Activated naive CD4-positive, alpha-beta T cell (primary cell): ENCODE data around the gene POLR2L.

Experiments used
- DNase-seq, 4 experiments: peaks; one replicate each; lab custom pipeline; 2025; lab: John Stamatoyannopoulos, UW

The POLR2L gene

DNA sequence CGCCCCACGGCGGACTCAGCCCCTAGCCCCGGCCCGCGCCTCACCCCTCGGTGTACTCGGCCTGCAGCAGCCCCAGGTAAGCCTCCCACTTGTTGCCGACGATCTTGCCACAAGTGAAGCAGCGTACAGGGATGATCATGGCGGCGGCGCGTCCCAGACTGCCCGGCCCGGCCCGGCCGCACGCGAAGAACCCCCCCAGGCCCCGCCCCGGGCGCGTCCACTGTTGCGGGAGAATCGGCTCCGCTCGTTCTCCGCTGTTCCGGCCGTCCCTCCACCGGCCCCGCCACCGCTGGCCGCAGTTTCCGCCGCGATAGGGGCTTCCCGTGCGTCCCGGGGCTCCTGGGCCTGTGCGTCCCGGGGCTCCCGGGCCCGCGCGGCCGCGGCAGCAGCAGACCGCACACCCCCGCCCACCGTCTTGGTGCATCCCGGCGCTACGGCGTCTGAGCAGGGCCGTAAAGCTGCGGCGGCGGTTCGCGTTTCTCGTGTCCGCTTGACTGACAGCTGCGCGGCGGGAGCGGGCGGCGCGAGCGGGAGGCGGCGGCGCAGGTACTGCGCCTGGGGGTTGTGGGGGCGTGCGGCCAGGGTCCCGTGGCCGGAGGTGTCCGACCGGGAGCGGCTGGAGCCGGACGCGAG, at the start of gene POLR2L, which contains the start of gene TSPAN4:
TSS of gene POLR2L (minus strand) at position 160 of the 633 bp plus-strand sequence. CDS start at position 139, 21 bp downstream.
TSS of gene TSPAN4 (plus strand) at position 483 of the 633 bp plus-strand sequence. CDS start 7,453 bp downstream, outside the sequence.
- peak; percentile 80 to 87 (median 84) for DNase-seq

- DNase-seq = no peak
These were observed 48.6 kb upstream of the POLR2L start for GRCh38 chr11:890794-891540.

- DNase-seq = no peak
These were observed 47.6 kb upstream of the POLR2L start for GRCh38 chr11:889687-890475.

- DNase-seq = no peak
These were observed 46.9 kb upstream of the POLR2L start for GRCh38 chr11:889257-889656.

- no peak for DNase-seq
These were observed 46.2 kb upstream of the POLR2L start for GRCh38 chr11:888310-889212.

GRCh38 chr11:887589-887988, 45.3 kb upstream of the POLR2L start:
- no peak for DNase-seq

DNA sequence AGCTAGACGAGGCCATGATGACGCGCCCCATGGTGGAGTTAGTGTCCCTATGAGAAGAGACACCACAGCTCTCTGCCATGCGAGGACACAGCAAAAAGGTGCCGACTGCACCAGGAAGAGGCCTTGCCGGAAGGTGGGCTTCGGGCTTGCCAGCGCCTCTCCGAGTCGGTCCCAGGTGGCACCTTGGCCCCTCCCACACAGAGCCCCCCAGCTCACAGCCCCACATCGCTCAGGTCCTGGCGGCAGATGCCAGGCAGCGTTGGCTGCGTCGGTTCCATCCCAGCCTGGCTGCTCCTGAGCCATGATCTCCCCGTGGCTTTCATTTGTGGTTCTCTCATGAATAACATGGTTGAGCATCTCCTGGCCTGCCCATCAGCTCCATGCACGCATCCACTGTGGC, 44.2 kb upstream of the POLR2L start:
- no peak for DNase-seq

GRCh38 chr11:884578-885070, 42.3 kb upstream of the POLR2L start:
- no peak for DNase-seq

DNA sequence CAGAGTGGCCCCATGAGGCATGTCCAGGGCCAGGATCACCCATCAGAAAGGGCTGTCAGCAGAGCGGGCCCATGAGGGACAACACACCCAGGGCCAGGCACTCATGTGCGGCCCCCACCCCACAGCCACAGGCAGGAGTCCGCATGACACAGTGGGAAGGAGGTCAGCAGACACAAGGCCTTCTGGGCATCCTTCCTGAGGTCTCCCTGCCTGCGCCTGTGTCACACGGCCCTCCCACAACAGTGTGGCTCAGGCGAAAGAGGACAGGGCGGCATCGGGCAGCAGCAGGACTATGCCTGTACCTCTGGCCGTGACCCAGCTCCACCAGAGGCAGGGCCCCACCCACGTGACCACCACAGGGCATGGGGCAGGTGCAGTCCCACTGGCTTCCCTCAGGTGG, 41.2 kb upstream of the POLR2L start:
- DNase-seq = no peak

DNA sequence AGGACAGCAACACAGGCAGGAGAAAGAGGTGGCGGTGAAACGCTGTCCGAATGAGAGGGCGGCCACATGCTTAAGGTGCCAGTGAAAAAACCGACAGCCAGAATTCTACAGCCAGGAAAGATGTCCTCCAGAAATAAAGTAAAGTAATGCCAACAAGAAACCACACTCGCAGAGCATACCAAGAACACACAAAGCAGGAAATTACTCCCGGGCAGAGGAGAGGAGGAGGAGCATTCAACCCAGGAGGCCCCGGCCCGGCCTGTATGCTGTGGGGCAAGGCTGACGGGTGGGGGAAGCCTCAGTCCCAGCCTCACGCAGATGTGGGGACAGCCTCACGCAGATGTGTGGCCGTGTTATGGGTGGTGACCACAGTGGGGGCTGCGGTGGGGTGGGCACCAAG, 40.3 kb upstream of the POLR2L start:
- no peak for DNase-seq

GRCh38 chr11:880447-880846, 38.1 kb upstream of the POLR2L start:
- DNase-seq = no peak

- DNase-seq = no peak
These were observed 35.2 kb upstream of the POLR2L start for GRCh38 chr11:877565-877964.

DNA sequence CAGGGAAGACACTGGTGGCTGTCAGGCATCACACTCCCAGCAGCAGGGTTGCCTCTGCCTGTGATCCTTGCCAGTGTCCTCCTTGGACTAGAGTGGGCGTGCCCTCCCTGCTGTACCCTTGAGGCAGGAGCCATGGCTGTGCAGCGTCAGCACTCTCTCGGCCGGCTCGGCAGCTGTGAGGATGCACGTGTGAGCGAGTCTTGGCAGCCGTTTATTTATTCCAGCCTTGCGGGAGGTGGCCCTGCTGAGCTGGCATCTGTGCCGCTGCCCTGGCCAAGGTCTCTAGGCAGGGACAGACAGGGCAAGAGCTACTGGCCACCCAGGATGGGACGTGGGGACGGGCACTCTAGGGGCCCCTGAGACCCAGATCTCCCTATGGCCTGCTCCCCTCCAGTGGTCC, 34.2 kb upstream of the POLR2L start:
- DNase-seq = no peak

DNA sequence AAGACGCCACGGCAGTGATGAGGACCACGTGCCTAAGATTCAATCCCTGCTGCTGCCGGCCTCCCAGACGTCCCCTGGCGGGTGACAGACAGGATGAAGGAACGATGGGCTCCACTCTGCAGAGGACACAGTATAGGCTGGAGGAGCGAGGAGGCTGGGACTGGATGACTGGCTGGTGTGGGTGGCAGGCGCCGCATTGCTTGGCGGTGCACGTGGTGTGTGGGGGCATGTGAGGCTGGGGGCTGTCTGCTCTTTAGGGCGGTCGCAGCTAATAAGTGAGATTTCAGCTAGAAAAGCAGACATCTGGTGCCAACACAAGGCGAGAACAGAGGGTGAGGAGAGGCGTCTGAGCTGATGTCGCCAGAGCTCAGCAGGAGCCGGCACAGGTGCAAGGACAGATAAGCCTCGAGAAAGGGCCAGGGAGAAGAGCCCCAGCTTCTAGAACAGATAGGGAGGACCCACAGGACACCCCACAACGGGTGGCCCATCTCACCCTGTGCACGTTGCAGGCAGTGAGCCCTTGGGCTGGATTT, 33.5 kb upstream of the POLR2L start:
- DNase-seq = no peak

- DNase-seq = no peak
These were observed 32.9 kb upstream of the POLR2L start for GRCh38 chr11:875203-875602.

- no peak for DNase-seq
These were observed 31.4 kb upstream of the POLR2L start for GRCh38 chr11:873706-874105.

DNA sequence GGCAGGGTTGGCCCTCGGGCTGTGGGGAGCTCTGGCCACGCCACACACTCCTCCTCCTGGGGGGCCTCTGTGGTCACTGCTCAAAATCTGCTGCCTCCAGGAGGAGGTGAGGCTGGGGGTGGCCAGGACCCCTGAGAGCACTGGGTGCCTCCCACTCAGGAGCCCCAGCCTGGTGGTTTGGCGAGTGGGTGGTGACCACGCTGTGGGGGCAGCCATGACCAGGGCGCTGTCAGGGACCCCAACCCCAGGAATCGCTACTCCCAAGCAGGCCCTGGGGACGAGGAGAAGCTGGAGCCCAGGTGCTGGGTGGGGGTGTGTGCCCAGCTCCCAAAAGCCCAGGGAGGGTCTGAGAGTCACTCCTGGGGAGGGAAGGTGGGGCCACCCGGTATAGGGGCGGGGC, 30.5 kb upstream of the POLR2L start:
- DNase-seq = no peak

GRCh38 chr11:871472-871871, 29.1 kb upstream of the POLR2L start:
- no peak for DNase-seq

- DNase-seq = no peak
These were observed 28.1 kb upstream of the POLR2L start for GRCh38 chr11:870418-870817.

DNA sequence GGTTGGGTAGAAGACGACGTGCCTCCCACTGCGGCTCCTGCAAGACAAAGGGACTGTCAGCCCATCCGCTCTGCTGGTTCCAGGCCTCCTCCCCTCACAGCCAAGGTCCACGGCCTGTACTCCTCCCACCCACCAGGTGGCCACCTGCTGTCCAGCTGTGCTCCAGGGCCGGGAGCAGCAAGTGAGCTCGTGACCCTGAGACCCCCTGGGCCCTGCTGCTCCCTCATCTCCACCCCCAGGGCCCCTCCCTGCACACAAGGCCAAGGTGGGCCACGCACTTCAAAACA, 27.7 kb upstream of the POLR2L start:
- no peak for DNase-seq

GRCh38 chr11:869399-870126, 27.2 kb upstream of the POLR2L start:
- no peak for DNase-seq
